ENCODE measurements around the gene GSDMA. TPM values are rescaled to one million over a fixed set of nuclear protein-coding genes. Genes with fewer than 3 reads are reported as not detected.

Gene GSDMA
- total and polyA plus RNA-seq, 9 of the 15 experiments (the other 6 are each of a cell fraction or from before 2014, with no cell fraction given): 0.04 to 0.13 (median 0.07) TPM; not detected in 2

DNA sequence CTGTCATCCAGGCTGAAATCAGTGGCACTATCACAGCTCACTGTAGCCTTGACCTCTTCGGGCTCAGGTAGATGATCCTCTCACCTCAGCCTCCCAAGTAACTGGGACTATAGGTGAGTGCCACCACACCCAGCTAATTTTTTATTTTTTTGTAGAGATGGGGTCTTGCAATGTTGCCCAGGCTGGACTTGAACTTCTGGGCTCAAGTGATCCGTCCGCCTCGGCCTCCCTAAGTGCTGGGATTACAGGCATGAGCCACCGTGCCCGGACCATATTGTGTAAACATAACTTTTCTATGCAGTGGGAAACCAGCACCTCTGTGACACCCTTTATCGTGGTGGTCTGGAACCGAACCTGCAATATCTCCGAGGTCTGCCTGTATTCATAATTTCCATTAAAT, 41.3 kb downstream of the GSDMA start:
- H3K27me3 ChIP-seq (ENCODE audit: control insufficient read depth in 2 of 2, insufficient read depth in 2 of 2, low read length in 2 of 2): no peaks in the 10 kb centered on the region
- no peak for ATAC-seq
- in situ Hi-C loops (cut with MboI) (loop anchor here (25.0 kb wide), 1 partner anchor 283 kb away; the partner anchor contains the start of gene CDC6), intact Hi-C loops (cut with micrococcal nuclease) (no loop called here)
- no peak for DNase-seq (ENCODE audit: extremely low read depth in 1 of 4, low spot score in 3 of 4)
- H3K4me2 ChIP-seq (ENCODE audit: insufficient read depth, low read length): no peak overlapping the region
- ChIA-PET CTCF (ENCODE audit: low intra/inter-chr PET ratio) (no interaction called here), POLR2A (interaction anchor here (1.7 kb wide), 1 partner anchor 8 kb away, joined by 7 read pairs; no protein-coding TSS in a partner anchor)
- FAIRE-seq: no peak
- H3K79me2 ChIP-seq (ENCODE audit: control insufficient read depth, insufficient read depth, low read length): no peaks in the 10 kb centered on the region
- WGBS (ENCODE audit: insufficient coverage, low coverage, missing lambda C conversion rate): 86% methylated on average over 9 of the region's 9 CpGs
- H3K36me3 ChIP-seq (ENCODE audit: control insufficient read depth, insufficient read depth, low read length): no peaks in the 10 kb centered on the region
- H4K20me1 ChIP-seq (replicated peaks; ENCODE audit: control insufficient read depth, insufficient read depth, low read length): no peaks in the 10 kb centered on the region
- H3K4me3 ChIP-seq: no peak overlapping the region
- no peak overlapping the region for H3K9ac ChIP-seq (ENCODE audit: insufficient read depth in 1 of 2, low read depth in 2 of 2, low read length in 2 of 2)
- H3K4me1 ChIP-seq (replicated peaks in 1 of 2; ENCODE audit: control insufficient read depth in 2 of 2, insufficient read depth in 2 of 2, low read length in 2 of 2): peaks cover 3 to 7% of the 10 kb centered on the region in 2 experiments; a peak in 3 of 5 replicates
- no peak overlapping the region for H3K27ac ChIP-seq (ENCODE audit: extremely low read depth, low read depth, low read length)
- H2AFZ ChIP-seq (ENCODE audit: low read depth, low read length): no peak overlapping the region
- H3K9me3 ChIP-seq (replicated peaks; ENCODE audit: control insufficient read depth, insufficient read depth, low read depth, low read length): no peaks in the 10 kb centered on the region
- no TSS peak for BruUV-seq (replicated peaks)
- no peaks in the 10 kb centered on the region for H3K9me1 ChIP-seq (ENCODE audit: control insufficient read depth, insufficient read depth, low read length)
- TF ChIP-seq ZBTB7A (IDR thresholded peaks at IDR 0.05; ENCODE audit: borderline replicate concordance, control insufficient read depth, low read depth, low read length) (no peak), EP400 (IDR thresholded peaks at IDR 0.05) (no peak), ZNF197 (CRISPR knock-in tag; IDR thresholded peaks at IDR 0.05; ENCODE audit: low read depth) (no peak)
- TF ChIP-seq, protein P1, sequence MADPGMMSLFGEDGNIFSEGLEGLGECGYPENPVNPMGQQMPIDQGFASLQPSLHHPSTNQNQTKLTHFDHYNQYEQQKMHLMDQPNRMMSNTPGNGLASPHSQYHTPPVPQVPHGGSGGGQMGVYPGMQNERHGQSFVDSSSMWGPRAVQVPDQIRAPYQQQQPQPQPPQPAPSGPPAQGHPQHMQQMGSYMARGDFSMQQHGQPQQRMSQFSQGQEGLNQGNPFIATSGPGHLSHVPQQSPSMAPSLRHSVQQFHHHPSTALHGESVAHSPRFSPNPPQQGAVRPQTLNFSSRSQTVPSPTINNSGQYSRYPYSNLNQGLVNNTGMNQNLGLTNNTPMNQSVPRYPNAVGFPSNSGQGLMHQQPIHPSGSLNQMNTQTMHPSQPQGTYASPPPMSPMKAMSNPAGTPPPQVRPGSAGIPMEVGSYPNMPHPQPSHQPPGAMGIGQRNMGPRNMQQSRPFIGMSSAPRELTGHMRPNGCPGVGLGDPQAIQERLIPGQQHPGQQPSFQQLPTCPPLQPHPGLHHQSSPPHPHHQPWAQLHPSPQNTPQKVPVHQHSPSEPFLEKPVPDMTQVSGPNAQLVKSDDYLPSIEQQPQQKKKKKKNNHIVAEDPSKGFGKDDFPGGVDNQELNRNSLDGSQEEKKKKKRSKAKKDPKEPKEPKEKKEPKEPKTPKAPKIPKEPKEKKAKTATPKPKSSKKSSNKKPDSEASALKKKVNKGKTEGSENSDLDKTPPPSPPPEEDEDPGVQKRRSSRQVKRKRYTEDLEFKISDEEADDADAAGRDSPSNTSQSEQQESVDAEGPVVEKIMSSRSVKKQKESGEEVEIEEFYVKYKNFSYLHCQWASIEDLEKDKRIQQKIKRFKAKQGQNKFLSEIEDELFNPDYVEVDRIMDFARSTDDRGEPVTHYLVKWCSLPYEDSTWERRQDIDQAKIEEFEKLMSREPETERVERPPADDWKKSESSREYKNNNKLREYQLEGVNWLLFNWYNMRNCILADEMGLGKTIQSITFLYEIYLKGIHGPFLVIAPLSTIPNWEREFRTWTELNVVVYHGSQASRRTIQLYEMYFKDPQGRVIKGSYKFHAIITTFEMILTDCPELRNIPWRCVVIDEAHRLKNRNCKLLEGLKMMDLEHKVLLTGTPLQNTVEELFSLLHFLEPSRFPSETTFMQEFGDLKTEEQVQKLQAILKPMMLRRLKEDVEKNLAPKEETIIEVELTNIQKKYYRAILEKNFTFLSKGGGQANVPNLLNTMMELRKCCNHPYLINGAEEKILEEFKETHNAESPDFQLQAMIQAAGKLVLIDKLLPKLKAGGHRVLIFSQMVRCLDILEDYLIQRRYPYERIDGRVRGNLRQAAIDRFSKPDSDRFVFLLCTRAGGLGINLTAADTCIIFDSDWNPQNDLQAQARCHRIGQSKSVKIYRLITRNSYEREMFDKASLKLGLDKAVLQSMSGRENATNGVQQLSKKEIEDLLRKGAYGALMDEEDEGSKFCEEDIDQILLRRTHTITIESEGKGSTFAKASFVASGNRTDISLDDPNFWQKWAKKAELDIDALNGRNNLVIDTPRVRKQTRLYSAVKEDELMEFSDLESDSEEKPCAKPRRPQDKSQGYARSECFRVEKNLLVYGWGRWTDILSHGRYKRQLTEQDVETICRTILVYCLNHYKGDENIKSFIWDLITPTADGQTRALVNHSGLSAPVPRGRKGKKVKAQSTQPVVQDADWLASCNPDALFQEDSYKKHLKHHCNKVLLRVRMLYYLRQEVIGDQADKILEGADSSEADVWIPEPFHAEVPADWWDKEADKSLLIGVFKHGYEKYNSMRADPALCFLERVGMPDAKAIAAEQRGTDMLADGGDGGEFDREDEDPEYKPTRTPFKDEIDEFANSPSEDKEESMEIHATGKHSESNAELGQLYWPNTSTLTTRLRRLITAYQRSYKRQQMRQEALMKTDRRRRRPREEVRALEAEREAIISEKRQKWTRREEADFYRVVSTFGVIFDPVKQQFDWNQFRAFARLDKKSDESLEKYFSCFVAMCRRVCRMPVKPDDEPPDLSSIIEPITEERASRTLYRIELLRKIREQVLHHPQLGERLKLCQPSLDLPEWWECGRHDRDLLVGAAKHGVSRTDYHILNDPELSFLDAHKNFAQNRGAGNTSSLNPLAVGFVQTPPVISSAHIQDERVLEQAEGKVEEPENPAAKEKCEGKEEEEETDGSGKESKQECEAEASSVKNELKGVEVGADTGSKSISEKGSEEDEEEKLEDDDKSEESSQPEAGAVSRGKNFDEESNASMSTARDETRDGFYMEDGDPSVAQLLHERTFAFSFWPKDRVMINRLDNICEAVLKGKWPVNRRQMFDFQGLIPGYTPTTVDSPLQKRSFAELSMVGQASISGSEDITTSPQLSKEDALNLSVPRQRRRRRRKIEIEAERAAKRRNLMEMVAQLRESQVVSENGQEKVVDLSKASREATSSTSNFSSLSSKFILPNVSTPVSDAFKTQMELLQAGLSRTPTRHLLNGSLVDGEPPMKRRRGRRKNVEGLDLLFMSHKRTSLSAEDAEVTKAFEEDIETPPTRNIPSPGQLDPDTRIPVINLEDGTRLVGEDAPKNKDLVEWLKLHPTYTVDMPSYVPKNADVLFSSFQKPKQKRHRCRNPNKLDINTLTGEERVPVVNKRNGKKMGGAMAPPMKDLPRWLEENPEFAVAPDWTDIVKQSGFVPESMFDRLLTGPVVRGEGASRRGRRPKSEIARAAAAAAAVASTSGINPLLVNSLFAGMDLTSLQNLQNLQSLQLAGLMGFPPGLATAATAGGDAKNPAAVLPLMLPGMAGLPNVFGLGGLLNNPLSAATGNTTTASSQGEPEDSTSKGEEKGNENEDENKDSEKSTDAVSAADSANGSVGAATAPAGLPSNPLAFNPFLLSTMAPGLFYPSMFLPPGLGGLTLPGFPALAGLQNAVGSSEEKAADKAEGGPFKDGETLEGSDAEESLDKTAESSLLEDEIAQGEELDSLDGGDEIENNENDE (IDR thresholded peaks at IDR 0.05; ENCODE audit: low read depth, low read length): no peak

Data from K562 (cell line).